GM18505 (cell line): Measurements from ENCODE around the gene RARB.

ENCODE experiments used
- ATAC-seq: cut with Tn5 transposase; IDR thresholded peaks from one replicate; pipeline ENCODE4 v1.9.1; 2021; ENCODE audit not compliant: unreplicated experiment
- POLR2A ChIP-seq: IDR thresholded peaks from 4 replicates; pipeline ENCODE4 v1.6.1; 2011; ENCODE audit warnings: borderline replicate concordance; ENCODE audit not compliant: insufficient read depth, insufficient read length; ENCODE audit errors: extremely low read depth

Gene RARB

GRCh38 chr3:25480811-25481210, 52.7 kb downstream of the RARB start:
- TF ChIP-seq POLR2A, result no peak
- ATAC-seq, result no peak

DNA sequence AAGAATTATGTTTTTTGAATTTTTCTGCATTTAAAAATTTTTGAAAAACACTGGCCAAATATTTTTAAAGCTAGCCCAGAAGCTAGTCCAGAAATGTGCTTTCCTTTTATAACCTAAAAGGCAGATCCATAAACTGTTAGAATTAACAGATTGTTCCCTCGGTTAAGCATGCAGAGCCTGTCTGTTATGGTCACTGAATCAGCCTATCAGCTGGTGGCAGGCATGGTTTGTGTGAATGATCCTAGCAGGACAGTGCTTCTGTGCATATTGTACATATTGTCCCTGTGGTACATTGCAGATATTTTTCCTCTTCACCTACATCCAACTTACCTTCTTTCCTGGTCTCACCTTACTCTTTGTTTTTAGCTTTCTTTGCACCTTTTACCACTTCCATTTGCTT, 53.3 kb downstream of the RARB start:
- TF ChIP-seq POLR2A, result no peak
- no peak for ATAC-seq

- no peak for TF ChIP-seq POLR2A
- ATAC-seq, result no peak
These were observed 55.4 kb downstream of the RARB start for GRCh38 chr3:25483456-25483855.

DNA sequence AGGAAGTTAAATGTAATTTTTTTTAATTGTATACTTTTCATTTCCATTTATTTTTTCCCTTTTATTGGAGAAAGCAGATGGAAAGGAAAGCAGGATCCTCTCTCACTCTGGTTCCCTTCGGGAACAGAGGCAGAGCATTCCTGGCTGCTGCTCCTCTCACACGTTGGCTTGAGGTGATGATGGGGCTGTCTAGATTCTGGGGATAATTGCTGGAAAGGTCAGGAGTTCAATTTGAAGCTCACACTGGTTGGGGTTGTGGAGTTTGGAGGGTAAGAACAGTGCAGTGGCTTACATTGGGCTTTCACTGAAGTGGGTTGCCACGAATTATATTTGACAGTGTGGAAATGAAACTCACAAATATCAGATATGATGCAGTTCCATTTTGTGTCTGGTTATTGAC, 57.6 kb downstream of the RARB start:
- no peak for ATAC-seq
- no peak for TF ChIP-seq POLR2A

DNA sequence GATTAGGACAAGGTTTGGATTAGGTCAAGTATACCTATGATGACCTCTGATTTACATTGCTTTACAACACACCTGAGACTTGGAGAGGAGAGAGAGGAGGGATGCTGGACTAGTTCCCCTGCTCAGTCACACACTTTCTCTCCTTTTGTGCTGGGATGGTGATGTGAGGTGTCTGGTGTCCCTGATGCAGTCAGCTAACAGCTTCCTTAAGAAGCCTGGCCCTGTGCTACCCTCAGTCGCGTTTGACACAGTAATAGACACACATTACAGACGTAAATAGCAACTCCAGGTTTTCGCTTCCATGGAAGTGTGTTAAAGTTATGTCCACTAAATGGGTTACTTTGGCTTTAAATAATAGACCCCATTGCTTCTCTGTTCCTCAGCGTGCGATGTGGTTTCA, 58.9 kb downstream of the RARB start:
- TF ChIP-seq POLR2A, result no peak
- ATAC-seq, result no peak

DNA sequence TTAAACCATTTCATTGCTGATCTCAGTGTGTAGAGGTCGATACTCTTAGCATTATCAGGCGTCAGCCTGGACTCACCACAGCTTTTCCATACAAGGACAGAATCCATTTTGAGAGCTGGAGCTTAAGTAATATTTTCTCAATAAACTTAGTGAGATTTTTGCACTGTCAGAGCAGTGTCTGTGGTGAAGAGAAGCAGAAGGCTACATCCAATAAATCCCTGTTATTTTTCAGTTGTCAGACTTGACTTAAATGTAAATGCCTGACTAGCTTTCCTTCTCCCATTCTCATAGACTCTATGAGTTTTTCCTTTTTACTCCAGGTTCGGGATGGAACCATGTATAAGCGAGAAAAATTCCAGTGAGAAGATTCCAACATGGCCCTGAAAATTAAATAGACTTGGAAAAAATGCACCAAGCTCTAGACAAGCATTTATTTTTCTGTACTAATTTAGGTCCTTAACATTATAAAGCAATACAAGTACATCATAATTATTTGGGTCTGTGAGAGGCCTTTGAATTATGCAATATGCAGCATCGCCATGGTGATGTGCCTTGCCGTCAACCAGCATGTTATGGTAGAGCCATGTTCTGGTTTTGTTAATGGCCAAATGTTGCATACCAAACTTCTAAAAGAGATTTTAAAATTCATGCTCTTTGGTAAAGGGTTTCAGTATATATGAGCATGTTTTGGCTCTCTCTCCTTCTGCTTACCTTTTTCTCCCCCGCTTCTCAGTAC, 62.0 kb downstream of the RARB start:
- no peak for TF ChIP-seq POLR2A
- ATAC-seq, result no peak

DNA sequence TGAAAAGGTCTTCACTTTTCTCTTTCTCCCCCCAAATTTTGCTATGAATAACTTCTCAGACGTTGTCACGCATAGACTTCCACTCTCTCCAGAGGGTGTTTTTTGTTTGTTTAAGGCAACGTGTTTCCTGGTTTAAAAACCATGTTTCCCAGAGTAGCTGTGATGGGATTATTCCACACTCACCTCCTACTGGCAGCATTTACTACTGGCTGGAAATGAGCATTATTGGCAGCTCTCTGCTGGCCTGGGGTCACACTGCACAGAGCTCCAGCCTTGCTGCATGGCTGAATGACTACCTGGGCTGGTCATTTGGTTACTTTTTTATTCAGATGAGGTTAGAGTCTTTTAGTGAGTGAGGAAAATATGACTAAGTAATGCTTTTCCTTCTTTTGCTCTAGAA, 65.2 kb downstream of the RARB start:
- ATAC-seq, result no peak

DNA sequence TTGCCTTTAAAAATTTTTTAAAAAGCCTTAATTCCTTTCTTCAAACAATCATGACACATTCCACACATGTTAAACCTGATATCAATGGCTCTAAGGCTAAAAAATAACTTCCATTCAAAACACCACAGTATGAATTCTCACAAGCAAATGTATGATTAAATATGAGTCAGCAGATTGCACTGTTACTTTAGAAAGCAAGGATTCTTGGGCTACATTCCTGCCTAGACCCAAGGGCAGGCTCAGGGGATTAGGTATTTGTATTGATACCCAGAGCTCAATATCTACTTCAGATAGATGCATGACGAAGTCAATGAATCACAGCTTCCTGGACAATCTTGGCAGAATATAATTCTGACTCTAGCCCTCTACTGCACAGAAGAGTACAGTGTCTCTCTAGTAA, 65.7 kb downstream of the RARB start:
- no peak for ATAC-seq
- no peak for TF ChIP-seq POLR2A

More for the DNA sequence above, 65.2 kb downstream of the RARB start:
- TF ChIP-seq POLR2A, result no peak

DNA sequence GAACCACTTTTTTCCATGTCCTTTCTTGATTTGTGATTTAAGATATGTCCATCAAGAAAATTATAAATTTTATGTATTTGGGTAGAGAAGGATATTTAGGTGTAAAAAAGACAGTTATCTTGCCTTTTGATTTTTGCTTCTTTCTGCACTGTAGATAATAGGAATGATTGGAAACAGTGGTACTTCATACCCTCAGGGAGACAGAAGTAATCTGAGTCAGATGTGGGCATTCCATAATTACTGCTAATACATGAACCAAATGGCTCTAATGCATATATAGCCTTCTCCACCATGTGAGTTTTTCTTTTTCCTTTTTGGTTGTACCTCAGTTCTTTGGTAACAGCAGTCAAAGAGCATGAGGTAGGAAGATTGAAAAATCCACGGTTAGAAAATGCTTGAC, 67.2 kb downstream of the RARB start:
- ATAC-seq, result no peak
- no peak for TF ChIP-seq POLR2A

DNA sequence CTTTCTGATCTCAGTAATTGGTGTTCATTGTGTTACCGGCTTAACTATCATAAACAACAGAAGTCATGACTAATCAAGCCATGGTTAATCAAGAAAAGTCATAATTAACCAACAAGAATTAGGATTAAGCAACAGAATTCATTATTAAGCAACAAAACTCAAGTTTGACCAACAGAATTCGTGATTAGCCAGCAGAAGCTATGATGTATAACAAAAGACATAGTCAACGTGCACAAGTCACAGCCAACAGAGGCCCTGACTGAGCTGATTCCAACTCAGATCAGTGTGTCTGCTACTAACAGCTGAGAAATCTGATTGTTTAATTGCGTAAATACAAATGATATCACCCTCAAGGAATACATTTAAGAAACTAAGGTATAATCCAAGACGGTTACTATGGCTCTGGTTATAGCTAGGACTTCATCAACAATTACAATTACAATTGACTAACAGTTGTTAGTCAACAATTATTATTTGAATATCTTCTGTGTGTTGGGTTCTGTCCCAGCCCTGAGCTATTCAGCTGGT, 67.7 kb downstream of the RARB start:
- no peak for ATAC-seq
- TF ChIP-seq POLR2A, result no peak

DNA sequence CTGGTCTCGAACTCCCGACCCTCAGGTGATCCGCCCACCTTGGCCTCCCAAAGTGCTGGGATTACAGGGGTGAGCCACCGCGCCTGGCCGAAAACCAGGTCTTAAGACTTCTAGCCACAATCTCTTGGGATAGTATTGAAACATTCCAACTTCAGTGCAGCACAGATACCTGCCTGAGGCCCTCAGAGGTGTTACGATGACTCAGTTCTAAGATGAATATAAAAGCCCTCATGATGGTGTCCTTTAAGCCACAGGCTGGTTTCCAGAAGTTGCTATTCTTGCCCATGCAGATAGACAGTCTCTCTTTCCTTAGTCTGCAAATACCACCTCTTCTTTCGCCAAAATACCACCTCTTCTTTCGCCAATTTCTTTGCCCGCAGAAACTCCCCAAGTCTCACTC, 69.0 kb downstream of the RARB start:
- TF ChIP-seq POLR2A, result no peak
- no peak for ATAC-seq

GRCh38 chr3:25500706-25501210, 72.7 kb downstream of the RARB start:
- no peak for ATAC-seq
- TF ChIP-seq POLR2A, result no peak

GRCh38 chr3:25502233-25502632, 74.2 kb downstream of the RARB start:
- no peak for ATAC-seq
- TF ChIP-seq POLR2A, result no peak

DNA sequence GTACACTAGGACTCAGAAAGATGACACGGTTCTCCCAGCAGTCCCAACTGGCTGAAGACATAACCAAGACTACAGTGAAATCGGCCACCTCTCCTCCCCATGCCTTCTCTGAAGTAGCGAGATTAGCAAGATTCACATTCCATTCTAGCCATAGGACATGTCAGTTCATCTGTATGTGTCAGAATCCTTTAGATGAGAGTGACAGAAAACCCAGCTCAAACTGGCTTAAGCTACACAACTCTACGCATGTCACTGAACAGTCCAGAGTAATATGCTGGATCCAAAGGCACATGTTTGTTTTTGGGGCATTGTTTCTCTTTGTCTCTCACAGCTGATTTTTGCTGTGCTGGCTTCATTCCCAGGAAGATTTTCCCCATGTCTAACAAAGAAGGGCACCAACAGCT, 75.8 kb downstream of the RARB start:
- TF ChIP-seq POLR2A, result no peak
- no peak for ATAC-seq

GRCh38 chr3:25505581-25505980, 77.5 kb downstream of the RARB start:
- TF ChIP-seq POLR2A, result no peak
- ATAC-seq, result no peak

DNA sequence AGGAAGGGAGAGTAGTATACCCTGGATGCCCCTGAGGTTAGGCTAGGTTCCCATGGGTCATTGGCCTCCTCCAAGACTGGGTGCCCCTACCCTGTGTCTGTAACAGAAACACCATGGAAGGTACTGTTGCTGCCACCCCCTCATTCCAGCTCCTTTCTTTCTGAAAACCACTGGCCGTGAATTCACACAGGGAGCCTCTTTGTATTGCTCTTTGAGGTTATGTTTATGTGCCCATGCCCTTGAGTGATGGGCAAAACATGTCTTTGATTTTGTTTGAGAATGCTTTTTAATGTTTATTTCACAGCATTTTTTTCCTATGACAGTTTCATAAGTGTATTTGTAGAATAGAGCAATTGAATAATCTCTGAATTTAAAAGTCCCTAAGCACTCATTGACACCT, 79.7 kb downstream of the RARB start:
- TF ChIP-seq POLR2A, result no peak

GRCh38 chr3:25508433-25508832, 80.4 kb downstream of the RARB start:
- TF ChIP-seq POLR2A, result no peak
- ATAC-seq, result no peak

More for the DNA sequence above, 79.7 kb downstream of the RARB start:
- ATAC-seq, result no peak
